Measurements from ENCODE around the gene CAV2. TPM values are rescaled to one million over a fixed set of nuclear protein-coding genes. Genes with fewer than 3 reads are reported as not detected.

The CAV2 gene
- polyA plus RNA-seq, 1 of the 3 experiments (the other 2 are of a cell fraction), result 182 TPM

DNA sequence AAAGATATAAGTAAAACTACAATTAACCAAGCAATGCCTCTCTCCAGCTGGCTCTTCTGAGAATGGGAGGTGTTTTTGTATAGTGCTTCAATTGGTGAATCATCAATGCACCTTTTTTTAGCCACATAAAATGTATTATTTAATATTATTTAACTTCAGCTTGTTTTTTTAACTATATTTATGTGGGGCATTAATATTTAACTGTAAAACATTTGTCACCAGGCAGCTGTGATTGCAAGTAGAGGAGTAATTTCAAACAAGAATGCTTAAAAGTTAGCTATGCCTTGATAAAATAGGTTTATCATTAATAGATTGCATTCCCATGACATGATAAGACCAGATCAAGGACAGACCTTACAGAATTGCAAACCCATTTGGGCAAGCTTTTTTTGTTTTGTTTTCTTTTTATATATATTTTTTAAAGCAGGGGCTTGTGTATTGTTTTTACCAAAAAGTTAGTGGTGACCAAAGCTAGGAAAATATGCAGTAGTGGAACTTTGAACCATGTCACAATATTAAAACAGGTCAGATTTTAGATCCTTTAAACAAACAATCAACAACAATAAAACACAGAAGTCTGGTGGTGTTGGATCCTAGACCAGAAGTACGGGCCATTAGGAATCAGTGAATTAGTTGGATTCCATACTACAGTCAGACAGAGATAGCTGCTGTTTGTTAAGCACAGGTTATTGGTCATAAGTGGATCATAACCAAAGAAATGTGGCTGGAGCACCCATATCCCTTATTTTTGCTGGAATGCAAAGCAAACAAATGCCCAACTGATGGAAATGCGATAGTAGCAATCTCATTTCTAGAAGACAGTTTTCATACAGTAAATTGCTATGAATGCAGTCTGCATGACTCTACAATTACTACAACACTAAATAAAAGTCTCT is 2.9 kb downstream of the CAV2 start:
- H3K36me3 ChIP-seq (replicated peaks in 1 of 2; ENCODE audit: control insufficient read depth in 1 of 2, insufficient read depth in 2 of 2, low read length in 1 of 2), result peaks cover 22 to 59% of the 10 kb centered on the region in 2 experiments
- ChIA-PET CTCF (interaction anchor here (1.2 to 1.7 kb wide), 5 partner anchors 11 to 89 kb away, joined by 3 to 4 read pairs (median 3); partner anchors contain the start of gene CAV1), POLR2A (no interaction called here)
- peak overlapping the region; percentile 25 to 70; a peak in 3 of 4 replicates for H3K27ac ChIP-seq (ENCODE audit: low read depth in 2 of 2, low read length in 1 of 2)
- H4K20me1 ChIP-seq (ENCODE audit: insufficient read depth), result no peaks in the 10 kb centered on the region
- no peak for DNase-seq
- peak overlapping the region; percentile 93 for H3K4me2 ChIP-seq
- peak overlapping the region; percentile 68 to 95; a peak in 3 of 4 replicates for H3K4me3 ChIP-seq (ENCODE audit: low read depth in 2 of 2, low read length in 1 of 2)
- H3F3A ChIP-seq (replicated peaks; ENCODE audit: insufficient read depth), result peaks cover 47% of the 10 kb centered on the region
- no peaks in the 10 kb centered on the region for H3K27me3 ChIP-seq (ENCODE audit: insufficient read depth)
- no peak overlapping the region for H2AFZ ChIP-seq (ENCODE audit: low read depth)
- TF ChIP-seq, protein P1, sequence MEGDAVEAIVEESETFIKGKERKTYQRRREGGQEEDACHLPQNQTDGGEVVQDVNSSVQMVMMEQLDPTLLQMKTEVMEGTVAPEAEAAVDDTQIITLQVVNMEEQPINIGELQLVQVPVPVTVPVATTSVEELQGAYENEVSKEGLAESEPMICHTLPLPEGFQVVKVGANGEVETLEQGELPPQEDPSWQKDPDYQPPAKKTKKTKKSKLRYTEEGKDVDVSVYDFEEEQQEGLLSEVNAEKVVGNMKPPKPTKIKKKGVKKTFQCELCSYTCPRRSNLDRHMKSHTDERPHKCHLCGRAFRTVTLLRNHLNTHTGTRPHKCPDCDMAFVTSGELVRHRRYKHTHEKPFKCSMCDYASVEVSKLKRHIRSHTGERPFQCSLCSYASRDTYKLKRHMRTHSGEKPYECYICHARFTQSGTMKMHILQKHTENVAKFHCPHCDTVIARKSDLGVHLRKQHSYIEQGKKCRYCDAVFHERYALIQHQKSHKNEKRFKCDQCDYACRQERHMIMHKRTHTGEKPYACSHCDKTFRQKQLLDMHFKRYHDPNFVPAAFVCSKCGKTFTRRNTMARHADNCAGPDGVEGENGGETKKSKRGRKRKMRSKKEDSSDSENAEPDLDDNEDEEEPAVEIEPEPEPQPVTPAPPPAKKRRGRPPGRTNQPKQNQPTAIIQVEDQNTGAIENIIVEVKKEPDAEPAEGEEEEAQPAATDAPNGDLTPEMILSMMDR (IDR thresholded peaks at IDR 0.05), result no peak
- no peak for TF ChIP-seq RFX5 (IDR thresholded peaks at IDR 0.05; ENCODE audit: low read length)
- TF ChIP-seq, protein P2, sequence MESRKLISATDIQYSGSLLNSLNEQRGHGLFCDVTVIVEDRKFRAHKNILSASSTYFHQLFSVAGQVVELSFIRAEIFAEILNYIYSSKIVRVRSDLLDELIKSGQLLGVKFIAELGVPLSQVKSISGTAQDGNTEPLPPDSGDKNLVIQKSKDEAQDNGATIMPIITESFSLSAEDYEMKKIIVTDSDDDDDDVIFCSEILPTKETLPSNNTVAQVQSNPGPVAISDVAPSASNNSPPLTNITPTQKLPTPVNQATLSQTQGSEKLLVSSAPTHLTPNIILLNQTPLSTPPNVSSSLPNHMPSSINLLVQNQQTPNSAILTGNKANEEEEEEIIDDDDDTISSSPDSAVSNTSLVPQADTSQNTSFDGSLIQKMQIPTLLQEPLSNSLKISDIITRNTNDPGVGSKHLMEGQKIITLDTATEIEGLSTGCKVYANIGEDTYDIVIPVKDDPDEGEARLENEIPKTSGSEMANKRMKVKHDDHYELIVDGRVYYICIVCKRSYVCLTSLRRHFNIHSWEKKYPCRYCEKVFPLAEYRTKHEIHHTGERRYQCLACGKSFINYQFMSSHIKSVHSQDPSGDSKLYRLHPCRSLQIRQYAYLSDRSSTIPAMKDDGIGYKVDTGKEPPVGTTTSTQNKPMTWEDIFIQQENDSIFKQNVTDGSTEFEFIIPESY (IDR thresholded peaks at IDR 0.05; ENCODE audit: borderline replicate concordance, low read depth), result no peak
- no peak for TF ChIP-seq ELF1 (IDR thresholded peaks at IDR 0.05)
- TF ChIP-seq, protein P3, sequence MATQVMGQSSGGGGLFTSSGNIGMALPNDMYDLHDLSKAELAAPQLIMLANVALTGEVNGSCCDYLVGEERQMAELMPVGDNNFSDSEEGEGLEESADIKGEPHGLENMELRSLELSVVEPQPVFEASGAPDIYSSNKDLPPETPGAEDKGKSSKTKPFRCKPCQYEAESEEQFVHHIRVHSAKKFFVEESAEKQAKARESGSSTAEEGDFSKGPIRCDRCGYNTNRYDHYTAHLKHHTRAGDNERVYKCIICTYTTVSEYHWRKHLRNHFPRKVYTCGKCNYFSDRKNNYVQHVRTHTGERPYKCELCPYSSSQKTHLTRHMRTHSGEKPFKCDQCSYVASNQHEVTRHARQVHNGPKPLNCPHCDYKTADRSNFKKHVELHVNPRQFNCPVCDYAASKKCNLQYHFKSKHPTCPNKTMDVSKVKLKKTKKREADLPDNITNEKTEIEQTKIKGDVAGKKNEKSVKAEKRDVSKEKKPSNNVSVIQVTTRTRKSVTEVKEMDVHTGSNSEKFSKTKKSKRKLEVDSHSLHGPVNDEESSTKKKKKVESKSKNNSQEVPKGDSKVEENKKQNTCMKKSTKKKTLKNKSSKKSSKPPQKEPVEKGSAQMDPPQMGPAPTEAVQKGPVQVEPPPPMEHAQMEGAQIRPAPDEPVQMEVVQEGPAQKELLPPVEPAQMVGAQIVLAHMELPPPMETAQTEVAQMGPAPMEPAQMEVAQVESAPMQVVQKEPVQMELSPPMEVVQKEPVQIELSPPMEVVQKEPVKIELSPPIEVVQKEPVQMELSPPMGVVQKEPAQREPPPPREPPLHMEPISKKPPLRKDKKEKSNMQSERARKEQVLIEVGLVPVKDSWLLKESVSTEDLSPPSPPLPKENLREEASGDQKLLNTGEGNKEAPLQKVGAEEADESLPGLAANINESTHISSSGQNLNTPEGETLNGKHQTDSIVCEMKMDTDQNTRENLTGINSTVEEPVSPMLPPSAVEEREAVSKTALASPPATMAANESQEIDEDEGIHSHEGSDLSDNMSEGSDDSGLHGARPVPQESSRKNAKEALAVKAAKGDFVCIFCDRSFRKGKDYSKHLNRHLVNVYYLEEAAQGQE (IDR thresholded peaks at IDR 0.05; ENCODE audit: low read depth, low read length), result no peak
- H3K9me3 ChIP-seq, result no peaks in the 10 kb centered on the region
- no peaks in the 10 kb centered on the region for H3K9me2 ChIP-seq
- peak overlapping the region; percentile 93 for H3K9ac ChIP-seq
- H3K4me1 ChIP-seq (ENCODE audit: control insufficient read depth in 1 of 2, insufficient read depth in 2 of 2, low read depth in 1 of 2, low read length in 1 of 2), result peaks cover 0 to 35% of the 10 kb centered on the region in 2 experiments; a peak in 3 of 4 replicates
- peaks cover 71% of the 10 kb centered on the region for H3K79me2 ChIP-seq (ENCODE audit: insufficient read depth)
- 40% methylated on average over 2 of the region's 2 CpGs for WGBS (ENCODE audit: low lambda C conversion rate)

DNA sequence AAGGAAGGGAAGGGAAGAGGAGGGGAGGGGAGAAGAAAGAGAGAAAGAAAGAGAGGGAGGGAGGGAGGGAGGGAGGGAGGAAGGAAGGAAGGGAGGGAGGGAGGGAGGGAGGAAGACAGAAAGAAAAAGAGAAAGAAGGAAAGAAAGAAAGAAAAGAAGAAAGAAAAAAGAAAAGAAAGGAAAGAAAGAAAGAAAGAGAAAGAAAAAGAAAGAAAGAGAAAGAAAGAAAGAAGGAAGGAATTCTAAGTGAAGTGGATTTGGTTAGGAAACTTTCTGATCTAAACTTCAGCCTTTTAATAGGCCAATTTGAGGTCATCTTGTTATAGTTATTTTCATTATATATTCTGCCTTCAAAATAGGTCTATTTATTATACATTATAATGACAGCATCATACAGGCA is 4.3 kb downstream of the CAV2 start:
- no peak overlapping the region for H3K27ac ChIP-seq (ENCODE audit: low read depth in 2 of 2, low read length in 1 of 2)
- POLR2A ChIA-PET, result no interaction called here
- H3K9ac ChIP-seq, result no peak overlapping the region
- no peaks in the 10 kb centered on the region for H3K27me3 ChIP-seq (ENCODE audit: insufficient read depth)
- peaks cover 0 to 37% of the 10 kb centered on the region in 2 experiments; a peak in 3 of 4 replicates for H3K4me1 ChIP-seq (ENCODE audit: control insufficient read depth in 1 of 2, insufficient read depth in 2 of 2, low read depth in 1 of 2, low read length in 1 of 2)
- H3K4me2 ChIP-seq, result no peak overlapping the region
- H3F3A ChIP-seq (replicated peaks; ENCODE audit: insufficient read depth), result peaks cover 49% of the 10 kb centered on the region
- no peak overlapping the region for H2AFZ ChIP-seq (ENCODE audit: low read depth)
- CTCF ChIA-PET, result no interaction called here
- no peaks in the 10 kb centered on the region for H3K9me3 ChIP-seq
- peaks cover 76% of the 10 kb centered on the region for H3K79me2 ChIP-seq (ENCODE audit: insufficient read depth)
- DNase-seq, result no peak
- peaks cover 34 to 71% of the 10 kb centered on the region in 2 experiments for H3K36me3 ChIP-seq (replicated peaks in 1 of 2; ENCODE audit: control insufficient read depth in 1 of 2, insufficient read depth in 2 of 2, low read length in 1 of 2)
- H3K9me2 ChIP-seq, result no peaks in the 10 kb centered on the region
- no peaks in the 10 kb centered on the region for H4K20me1 ChIP-seq (ENCODE audit: insufficient read depth)
- H3K4me3 ChIP-seq (ENCODE audit: low read depth in 2 of 2, low read length in 1 of 2), result no peak overlapping the region; a peak in 1 of 4 replicates
- TF ChIP-seq RFX5 (IDR thresholded peaks at IDR 0.05; ENCODE audit: low read length), result no peak
- TF ChIP-seq, protein P3 (IDR thresholded peaks at IDR 0.05; ENCODE audit: low read depth, low read length), result no peak
- TF ChIP-seq, protein P4, sequence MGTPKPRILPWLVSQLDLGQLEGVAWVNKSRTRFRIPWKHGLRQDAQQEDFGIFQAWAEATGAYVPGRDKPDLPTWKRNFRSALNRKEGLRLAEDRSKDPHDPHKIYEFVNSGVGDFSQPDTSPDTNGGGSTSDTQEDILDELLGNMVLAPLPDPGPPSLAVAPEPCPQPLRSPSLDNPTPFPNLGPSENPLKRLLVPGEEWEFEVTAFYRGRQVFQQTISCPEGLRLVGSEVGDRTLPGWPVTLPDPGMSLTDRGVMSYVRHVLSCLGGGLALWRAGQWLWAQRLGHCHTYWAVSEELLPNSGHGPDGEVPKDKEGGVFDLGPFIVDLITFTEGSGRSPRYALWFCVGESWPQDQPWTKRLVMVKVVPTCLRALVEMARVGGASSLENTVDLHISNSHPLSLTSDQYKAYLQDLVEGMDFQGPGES (IDR thresholded peaks at IDR 0.05; ENCODE audit: low read depth, low read length), result no peak
- no peak for TF ChIP-seq MEF2A (IDR thresholded peaks at IDR 0.05; ENCODE audit: borderline replicate concordance, low read depth)
- TF ChIP-seq, protein P2 (IDR thresholded peaks at IDR 0.05; ENCODE audit: borderline replicate concordance, low read depth), result no peak

Measured in SK-N-SH (cell line).